Measurements from ENCODE around the gene DAB2IP.

DNA sequence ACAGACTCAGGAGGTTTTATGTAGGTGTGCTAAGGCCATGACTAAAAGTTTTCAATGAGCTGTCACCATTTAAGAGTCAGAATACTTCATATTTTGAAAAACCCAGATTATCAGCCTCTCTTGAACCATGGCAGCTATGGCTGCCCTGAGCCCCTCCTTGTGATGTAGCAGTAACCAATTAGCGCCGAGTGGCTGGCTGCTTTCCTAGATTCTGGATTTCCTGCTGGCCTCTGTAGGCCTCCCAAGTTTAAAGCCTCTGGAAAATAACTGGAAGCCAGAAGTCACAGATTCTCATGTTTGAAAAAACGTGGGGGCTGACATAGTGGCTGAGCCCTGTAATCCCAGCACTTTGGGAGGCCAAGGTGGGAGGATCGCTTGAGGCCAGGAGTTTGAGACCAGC is 25.5 kb downstream of the DAB2IP start:
- no peak for TF ChIP-seq FOXM1 (IDR thresholded peaks at IDR 0.05; ENCODE audit: borderline replicate concordance)
- no peak for TF ChIP-seq SP1 (IDR thresholded peaks at IDR 0.05)
- no peak for TF ChIP-seq ARNT (IDR thresholded peaks at IDR 0.05)
- TF ChIP-seq TARDBP (IDR thresholded peaks at IDR 0.05) = no peak
- TF ChIP-seq ELF4 (IDR thresholded peaks at IDR 0.05) = no peak
- TF ChIP-seq, protein P1, sequence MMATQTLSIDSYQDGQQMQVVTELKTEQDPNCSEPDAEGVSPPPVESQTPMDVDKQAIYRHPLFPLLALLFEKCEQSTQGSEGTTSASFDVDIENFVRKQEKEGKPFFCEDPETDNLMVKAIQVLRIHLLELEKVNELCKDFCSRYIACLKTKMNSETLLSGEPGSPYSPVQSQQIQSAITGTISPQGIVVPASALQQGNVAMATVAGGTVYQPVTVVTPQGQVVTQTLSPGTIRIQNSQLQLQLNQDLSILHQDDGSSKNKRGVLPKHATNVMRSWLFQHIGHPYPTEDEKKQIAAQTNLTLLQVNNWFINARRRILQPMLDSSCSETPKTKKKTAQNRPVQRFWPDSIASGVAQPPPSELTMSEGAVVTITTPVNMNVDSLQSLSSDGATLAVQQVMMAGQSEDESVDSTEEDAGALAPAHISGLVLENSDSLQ (IDR thresholded peaks at IDR 0.05) = no peak
